Breast epithelium (tissue), 3 donors: ENCODE data around the gene DLX4.

Experiments
- CTCF ChIP-seq, 3 donors: fragments of 450-650 bp; IDR thresholded peaks; one replicate each; pipeline ENCODE4 v1.5.1; 2016 to 2017; ENCODE audit warnings: antibody characterized with exemption in 3 of 3, mild to moderate bottlenecking in 3 of 3, moderate library complexity in 3 of 3
- POLR2A ChIP-seq: fragments of 450-650 bp; IDR thresholded peaks from one replicate; pipeline ENCODE4 v1.6.1; 2016; ENCODE audit warnings: antibody characterized with exemption, mild to moderate bottlenecking, moderate library complexity
- POLR2AphosphoS5 ChIP-seq, 3 donors: sonication (generic); formaldehyde crosslinking; IDR thresholded peaks; one replicate each; pipeline ENCODE4 v1.6.1; 2017; ENCODE audit warnings: antibody characterized with exemption in 3 of 3

- TF ChIP-seq CTCF (IDR thresholded peaks at IDR 0.05), result no peak
- no peak for TF ChIP-seq POLR2AphosphoS5 (IDR thresholded peaks at IDR 0.05)
- TF ChIP-seq POLR2A, result no peak
Observed at GRCh38 chr17:49951362-49952082, 17.5 kb upstream of the DLX4 start.
